ENCODE results near the gene MDM4. TPM values are rescaled to one million over a fixed set of nuclear protein-coding genes. Genes with fewer than 3 reads are reported as not detected.

Gene MDM4
- polyA plus RNA-seq, 3 donors: 20.6 to 82.2 (median 59.6) TPM

DNA sequence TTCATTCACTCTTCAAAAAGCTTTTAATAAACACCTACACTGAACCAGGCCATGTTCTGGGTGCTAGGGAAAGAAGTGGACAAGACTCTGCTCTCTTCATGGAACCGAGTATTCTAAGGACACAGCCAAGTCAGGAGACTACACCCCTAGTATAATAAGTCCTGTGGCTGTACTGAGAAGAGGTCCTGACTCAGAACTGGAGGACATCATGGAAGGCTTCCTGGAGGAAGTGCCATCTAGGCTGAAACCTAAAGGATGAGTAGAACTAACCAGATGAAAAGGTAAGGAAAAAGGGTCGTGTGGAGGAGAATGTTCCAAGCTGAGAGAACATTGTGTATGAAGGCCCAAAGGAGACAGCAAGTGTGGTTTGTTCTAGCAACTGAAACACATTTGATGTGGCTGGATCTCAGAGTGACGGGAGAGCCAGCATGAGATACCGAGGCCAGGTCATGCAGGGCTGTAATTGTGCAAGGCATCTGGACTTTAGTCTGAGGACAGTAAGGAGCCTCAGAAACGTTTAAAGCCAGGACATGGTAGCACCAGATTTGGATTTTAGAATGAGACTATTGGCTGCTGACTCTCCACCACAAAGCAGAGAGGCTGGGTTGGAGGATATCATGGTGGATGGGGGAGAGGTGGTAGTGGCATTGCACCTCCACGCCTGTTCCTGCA is 86.8 kb downstream of the MDM4 start:
- no peak for DNase-seq

DNA sequence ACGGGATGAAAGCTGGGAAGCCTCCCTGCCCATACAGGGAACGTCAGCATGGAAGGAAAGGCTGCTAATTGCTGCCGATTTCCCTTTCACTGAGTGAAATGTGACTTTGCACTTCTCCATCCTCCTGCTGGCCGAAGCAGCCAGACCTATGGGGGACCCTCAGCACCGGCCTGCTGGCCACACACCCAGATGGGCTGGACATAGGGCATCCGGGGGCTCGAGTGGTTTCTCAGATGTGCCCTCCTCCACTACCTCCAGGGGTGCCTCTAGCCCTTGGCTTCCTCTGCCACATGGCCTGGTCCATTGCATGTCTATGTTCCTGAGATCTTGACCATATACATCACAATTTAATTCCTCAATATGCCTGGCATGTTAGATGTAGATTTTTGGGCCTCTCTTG is 89.6 kb downstream of the MDM4 start:
- DNase-seq: no peak

Other genes starting within 250 kb of the MDM4 start
- 10 to 100 TPM; 50.3 to 61.9 (median 55.8) TPM for gene PLEKHA6, start 156.5 kb upstream of the MDM4 start, polyA plus RNA-seq (ENCODE audit: insufficient read length in 3 of 3)
- gene PPP1R15B, start 104.6 kb upstream of the MDM4 start, polyA plus RNA-seq (ENCODE audit: insufficient read length in 3 of 3): 10 to 100 TPM; 33.8 to 40.9 (median 38.6) TPM
- gene PIK3C2B, start 21.6 kb upstream of the MDM4 start, polyA plus RNA-seq (ENCODE audit: insufficient read length in 3 of 3): 10 to 100 TPM; 18.4 to 29.1 (median 22.3) TPM
- gene LRRN2, start 169.3 kb downstream of the MDM4 start, polyA plus RNA-seq (ENCODE audit: insufficient read length in 3 of 3): 10 to 100 TPM; 12.6 to 14.9 (median 14.7) TPM